ENCODE measurements around the gene ROPN1L.

ROPN1L gene

GRCh38 chr5:10499776-10500175, 58.1 kb downstream of the ROPN1L start:
- Histone ChIP-seq H3K9ac (ENCODE audit: low read length) (no peak overlapping the region), H2BK120ac (ENCODE audit: insufficient read depth, low read length, poor library complexity) (no peak overlapping the region), H3K79me2 (ENCODE audit: control insufficient read depth, insufficient read depth, low read length, poor library complexity) (no peaks in the 10 kb centered on the region), H3K23ac (ENCODE audit: low read length) (no peak overlapping the region), H3K79me1 (ENCODE audit: low read length) (peaks cover 1% of the 10 kb centered on the region), H3K4me2 (ENCODE audit: low read length) (no peak overlapping the region), H4K8ac (ENCODE audit: low read depth, low read length) (no peak overlapping the region), H3K4me3 (ENCODE audit: low read depth, low read length) (no peak overlapping the region), H2BK5ac (ENCODE audit: low read depth, low read length, poor library complexity) (no peak overlapping the region), H3K18ac (ENCODE audit: low read length) (no peak overlapping the region), H2AK5ac (ENCODE audit: low read length) (no peak overlapping the region), H2BK12ac (ENCODE audit: low read length) (no peak overlapping the region), H3K4me1 (ENCODE audit: control insufficient read depth in 1 of 2, insufficient read depth in 2 of 2, low read length in 2 of 2) (peaks cover 0 to 4% of the 10 kb centered on the region in 2 experiments), H3K27me3 (ENCODE audit: insufficient read depth, low read length) (no peaks in the 10 kb centered on the region), H3K14ac (ENCODE audit: low read length) (no peak overlapping the region), H3K36me3 (ENCODE audit: control insufficient read depth in 1 of 2, insufficient read depth in 2 of 2, low read length in 2 of 2) (no peaks in the 10 kb centered on the region), H3K27ac (ENCODE audit: low read depth, low read length) (no peak overlapping the region), H4K12ac (ENCODE audit: low read depth, low read length) (no peak overlapping the region), H2AFZ (ENCODE audit: insufficient read depth, low read length, poor library complexity) (no peak overlapping the region), H3K9me3 (ENCODE audit: insufficient read depth, low read depth, low read length) (no peaks in the 10 kb centered on the region), H4K91ac (ENCODE audit: low read depth, low read length) (no peak overlapping the region), H3K4ac (ENCODE audit: low read depth, low read length) (no peak overlapping the region)
- no CpG with 5 or more reads among the region's 2 CpGs for WGBS (ENCODE audit: extremely low coverage, insufficient coverage, insufficient read length)
- no peak for DNase-seq

- Histone ChIP-seq H3K36me3 (ENCODE audit: control insufficient read depth in 1 of 2, insufficient read depth in 2 of 2, low read length in 2 of 2) (no peaks in the 10 kb centered on the region), H3K18ac (ENCODE audit: low read length) (no peak overlapping the region), H2BK5ac (ENCODE audit: low read depth, low read length, poor library complexity) (no peak overlapping the region), H3K4me1 (ENCODE audit: control insufficient read depth in 1 of 2, insufficient read depth in 2 of 2, low read length in 2 of 2) (peaks cover 0 to 4% of the 10 kb centered on the region in 2 experiments), H3K9me3 (ENCODE audit: insufficient read depth, low read depth, low read length) (no peaks in the 10 kb centered on the region), H2BK12ac (ENCODE audit: low read length) (no peak overlapping the region), H4K91ac (ENCODE audit: low read depth, low read length) (no peak overlapping the region), H3K79me2 (ENCODE audit: control insufficient read depth, insufficient read depth, low read length, poor library complexity) (no peaks in the 10 kb centered on the region), H4K8ac (ENCODE audit: low read depth, low read length) (no peak overlapping the region), H3K27me3 (ENCODE audit: insufficient read depth, low read length) (no peaks in the 10 kb centered on the region), H3K9ac (ENCODE audit: low read length) (no peak overlapping the region), H3K79me1 (ENCODE audit: low read length) (peaks cover 1% of the 10 kb centered on the region), H3K23ac (ENCODE audit: low read length) (no peak overlapping the region), H3K14ac (ENCODE audit: low read length) (no peak overlapping the region), H3K4me2 (ENCODE audit: low read length) (no peak overlapping the region), H2AFZ (ENCODE audit: insufficient read depth, low read length, poor library complexity) (no peak overlapping the region), H3K27ac (ENCODE audit: low read depth, low read length) (no peak overlapping the region), H4K12ac (ENCODE audit: low read depth, low read length) (no peak overlapping the region), H3K4ac (ENCODE audit: low read depth, low read length) (no peak overlapping the region), H3K4me3 (ENCODE audit: low read depth, low read length) (no peak overlapping the region), H2BK120ac (ENCODE audit: insufficient read depth, low read length, poor library complexity) (no peak overlapping the region), H2AK5ac (ENCODE audit: low read length) (no peak overlapping the region)
- no peak for DNase-seq
- no CpG with 5 or more reads among the region's 3 CpGs for WGBS (ENCODE audit: extremely low coverage, insufficient coverage, insufficient read length)
Measured at GRCh38 chr5:10500669-10501068, 59.0 kb downstream of the ROPN1L start.

GRCh38 chr5:10501554-10502075, 59.9 kb downstream of the ROPN1L start:
- no peak overlapping the region for H2BK5ac ChIP-seq (ENCODE audit: low read depth, low read length, poor library complexity)
- H3K9me3 ChIP-seq (ENCODE audit: insufficient read depth, low read depth, low read length) = no peaks in the 10 kb centered on the region
- H3K79me1 ChIP-seq (ENCODE audit: low read length) = peaks cover 3% of the 10 kb centered on the region
- H3K4me1 ChIP-seq (ENCODE audit: control insufficient read depth in 1 of 2, insufficient read depth in 2 of 2, low read length in 2 of 2) = peaks cover 0 to 4% of the 10 kb centered on the region in 2 experiments
- H3K4me2 ChIP-seq (ENCODE audit: low read length) = no peak overlapping the region
- H3K4ac ChIP-seq (ENCODE audit: low read depth, low read length) = no peak overlapping the region
- H4K12ac ChIP-seq (ENCODE audit: low read depth, low read length) = no peak overlapping the region
- H2BK120ac ChIP-seq (ENCODE audit: insufficient read depth, low read length, poor library complexity) = no peak overlapping the region
- H3K18ac ChIP-seq (ENCODE audit: low read length) = no peak overlapping the region
- no peak overlapping the region for H2AK5ac ChIP-seq (ENCODE audit: low read length)
- H3K27me3 ChIP-seq (ENCODE audit: insufficient read depth, low read length) = no peaks in the 10 kb centered on the region
- WGBS (ENCODE audit: extremely low coverage, insufficient coverage, insufficient read length) = no CpG with 5 or more reads among the region's 9 CpGs
- H3K36me3 ChIP-seq (ENCODE audit: control insufficient read depth in 1 of 2, insufficient read depth in 2 of 2, low read length in 2 of 2) = no peaks in the 10 kb centered on the region
- no peak overlapping the region for H3K9ac ChIP-seq (ENCODE audit: low read length)
- no peak overlapping the region for H3K27ac ChIP-seq (ENCODE audit: low read depth, low read length)
- no peak overlapping the region for H3K14ac ChIP-seq (ENCODE audit: low read length)
- H4K8ac ChIP-seq (ENCODE audit: low read depth, low read length) = no peak overlapping the region
- no peak overlapping the region for H3K23ac ChIP-seq (ENCODE audit: low read length)
- H3K4me3 ChIP-seq (ENCODE audit: low read depth, low read length) = no peak overlapping the region
- no peak overlapping the region for H4K91ac ChIP-seq (ENCODE audit: low read depth, low read length)
- H3K79me2 ChIP-seq (ENCODE audit: control insufficient read depth, insufficient read depth, low read length, poor library complexity) = no peaks in the 10 kb centered on the region
- H2BK12ac ChIP-seq (ENCODE audit: low read length) = no peak overlapping the region
- DNase-seq = no peak
- no peak overlapping the region for H2AFZ ChIP-seq (ENCODE audit: insufficient read depth, low read length, poor library complexity)

GRCh38 chr5:10502130-10502529, 60.5 kb downstream of the ROPN1L start:
- WGBS (ENCODE audit: extremely low coverage, insufficient coverage, insufficient read length) = no CpG with 5 or more reads among the region's 8 CpGs
- Histone ChIP-seq H3K4ac (ENCODE audit: low read depth, low read length) (no peak overlapping the region), H3K4me2 (ENCODE audit: low read length) (no peak overlapping the region), H3K23ac (ENCODE audit: low read length) (no peak overlapping the region), H3K9me3 (ENCODE audit: insufficient read depth, low read depth, low read length) (no peaks in the 10 kb centered on the region), H3K27me3 (ENCODE audit: insufficient read depth, low read length) (no peaks in the 10 kb centered on the region), H3K9ac (ENCODE audit: low read length) (no peak overlapping the region), H2AFZ (ENCODE audit: insufficient read depth, low read length, poor library complexity) (no peak overlapping the region), H3K79me2 (ENCODE audit: control insufficient read depth, insufficient read depth, low read length, poor library complexity) (no peaks in the 10 kb centered on the region), H4K91ac (ENCODE audit: low read depth, low read length) (no peak overlapping the region), H3K4me3 (ENCODE audit: low read depth, low read length) (no peak overlapping the region), H2AK5ac (ENCODE audit: low read length) (no peak overlapping the region), H3K14ac (ENCODE audit: low read length) (no peak overlapping the region), H3K4me1 (ENCODE audit: control insufficient read depth in 1 of 2, insufficient read depth in 2 of 2, low read length in 2 of 2) (peaks cover 0 to 4% of the 10 kb centered on the region in 2 experiments), H3K27ac (ENCODE audit: low read depth, low read length) (no peak overlapping the region), H4K8ac (ENCODE audit: low read depth, low read length) (no peak overlapping the region), H2BK120ac (ENCODE audit: insufficient read depth, low read length, poor library complexity) (no peak overlapping the region), H3K79me1 (ENCODE audit: low read length) (peaks cover 3% of the 10 kb centered on the region), H3K18ac (ENCODE audit: low read length) (no peak overlapping the region), H2BK5ac (ENCODE audit: low read depth, low read length, poor library complexity) (no peak overlapping the region), H2BK12ac (ENCODE audit: low read length) (no peak overlapping the region), H3K36me3 (ENCODE audit: control insufficient read depth in 1 of 2, insufficient read depth in 2 of 2, low read length in 2 of 2) (no peaks in the 10 kb centered on the region), H4K12ac (ENCODE audit: low read depth, low read length) (no peak overlapping the region)
- no peak for DNase-seq
